H1 (cell line): Measurements from ENCODE around the gene CALY. TPM values are rescaled to one million over a fixed set of nuclear protein-coding genes. Genes with fewer than 3 reads are reported as not detected.

Experiments
- EP300 ChIP-seq, 2 experiments: IDR thresholded peaks; 1 replicate in 1 of 2; 2 replicates in 1 of 2; pipeline ENCODE4 v1.6.1; 2011 to 2012; ENCODE audit warnings: low read depth in 2 of 2, low read length in 2 of 2, mild to moderate bottlenecking in 2 of 2, borderline replicate concordance in 1 of 2, inconsistent platforms in 1 of 2, moderate library complexity in 1 of 2
- NANOG ChIP-seq: IDR thresholded peaks from 2 replicates; pipeline ENCODE4 v1.6.1; 2011; ENCODE audit warnings: low read length, low read depth, mild to moderate bottlenecking, inconsistent platforms; ENCODE audit not compliant: insufficient read depth, poor library complexity, severe bottlenecking
- RBBP5 ChIP-seq: IDR thresholded peaks from 2 replicates; pipeline ENCODE4 v1.7.1; 2012; ENCODE audit warnings: low read depth, mild to moderate bottlenecking, inconsistent platforms, low read length, moderate library complexity, borderline replicate concordance
- SUZ12 ChIP-seq: fragments of 200-600 bp; sonication (generic); IDR thresholded peaks from 2 replicates; pipeline ENCODE4 v1.6.1; 2012; ENCODE audit warnings: mild to moderate bottlenecking, inconsistent platforms, low read length, moderate library complexity, mixed read lengths
- TBP ChIP-seq: IDR thresholded peaks from 2 replicates; pipeline ENCODE4 v1.6.1; 2011; ENCODE audit warnings: low read depth, low read length, improper control_type of control experiment
- polyA plus RNA-seq, 7 experiments: library from polyadenylated mRNA; depleted of rRNA in 3 of 7; stranded (reverse) in 5 of 7; unstranded in 2 of 7; fragments of >200 nt in 5 of 7; fragments of 200-250 nt in 2 of 7; gene quantifications; 1 replicate in 5 of 7; 2 replicates in 1 of 7; 4 replicates in 1 of 7; pipeline versions ENCODE4 v1.2.1 to v1.2.3, GENCODE V29; 2011 to 2013; ENCODE audit warnings: missing spikeins in 2 of 7, mixed read lengths in 2 of 7
- total RNA-seq: library from RNA; stranded (reverse); fragmentation: NEBNext Ultra II Directional; extraction: Animal tissue kit (Norgen Biotek cat#: 25700); gene quantifications from 2 replicates; pipeline ENCODE4 v1.2.1, GENCODE V29; 2021
- TF ChIP-seq, protein P1 (sequence below), 3 experiments: IDR thresholded peaks; 1 replicate in 2 of 3; 2 replicates in 1 of 3; pipeline versions ENCODE4 v1.5.1 to v1.6.1; 2011; ENCODE audit warnings: low read length in 3 of 3, mild to moderate bottlenecking in 3 of 3, inconsistent platforms in 2 of 3, low read depth in 1 of 3, moderate library complexity in 1 of 3; ENCODE audit not compliant: insufficient read depth in 1 of 3; ENCODE audit errors: control extremely low read depth in 1 of 3

The CALY gene
- total and polyA plus RNA-seq, 2 of the 8 experiments (the other 6 are each of a cell fraction or from before 2014, with no cell fraction given) = 1.3 to 1.5 TPM

DNA sequence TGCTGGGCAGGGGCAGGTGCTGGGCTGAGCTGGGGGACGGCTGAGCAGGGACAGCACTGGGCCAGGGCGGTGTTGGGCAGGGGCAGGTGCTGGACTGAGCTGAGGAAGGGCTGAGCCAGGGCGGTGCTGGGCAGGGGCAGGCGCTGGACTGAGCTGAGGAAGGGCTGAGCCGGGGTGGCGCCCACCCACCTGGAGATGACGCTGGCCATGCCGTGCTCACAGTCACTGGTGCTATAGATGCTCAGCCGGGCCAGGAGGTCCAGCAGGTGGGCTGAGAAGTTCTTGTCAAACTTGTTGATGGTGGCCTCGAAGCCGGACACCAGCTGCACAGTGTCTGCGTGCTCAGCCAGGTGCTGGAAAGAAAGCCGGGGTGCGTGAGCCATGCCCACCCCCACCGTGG is 55.6 kb downstream of the CALY start (continued):
- TF ChIP-seq, protein P1, sequence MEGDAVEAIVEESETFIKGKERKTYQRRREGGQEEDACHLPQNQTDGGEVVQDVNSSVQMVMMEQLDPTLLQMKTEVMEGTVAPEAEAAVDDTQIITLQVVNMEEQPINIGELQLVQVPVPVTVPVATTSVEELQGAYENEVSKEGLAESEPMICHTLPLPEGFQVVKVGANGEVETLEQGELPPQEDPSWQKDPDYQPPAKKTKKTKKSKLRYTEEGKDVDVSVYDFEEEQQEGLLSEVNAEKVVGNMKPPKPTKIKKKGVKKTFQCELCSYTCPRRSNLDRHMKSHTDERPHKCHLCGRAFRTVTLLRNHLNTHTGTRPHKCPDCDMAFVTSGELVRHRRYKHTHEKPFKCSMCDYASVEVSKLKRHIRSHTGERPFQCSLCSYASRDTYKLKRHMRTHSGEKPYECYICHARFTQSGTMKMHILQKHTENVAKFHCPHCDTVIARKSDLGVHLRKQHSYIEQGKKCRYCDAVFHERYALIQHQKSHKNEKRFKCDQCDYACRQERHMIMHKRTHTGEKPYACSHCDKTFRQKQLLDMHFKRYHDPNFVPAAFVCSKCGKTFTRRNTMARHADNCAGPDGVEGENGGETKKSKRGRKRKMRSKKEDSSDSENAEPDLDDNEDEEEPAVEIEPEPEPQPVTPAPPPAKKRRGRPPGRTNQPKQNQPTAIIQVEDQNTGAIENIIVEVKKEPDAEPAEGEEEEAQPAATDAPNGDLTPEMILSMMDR (IDR thresholded peaks at IDR 0.05; ENCODE audit: control extremely low read depth in 1 of 3, insufficient read depth in 1 of 3, low read depth in 1 of 3, low read length in 3 of 3) = no peak
- no peak for TF ChIP-seq EP300 (IDR thresholded peaks at IDR 0.05; ENCODE audit: borderline replicate concordance in 1 of 2, low read depth in 2 of 2, low read length in 2 of 2)
- no peak for TF ChIP-seq NANOG
- no peak for TF ChIP-seq TBP
- no peak for TF ChIP-seq RBBP5
- TF ChIP-seq SUZ12 = no peak
- TF ChIP-seq, all 59 proteins: peak for 0
